Activated CD4-positive, alpha-beta T cell treated with anti-CD3 and anti-CD28 coated beads, Interleukin-2, amount 10 ng/mL, durations not matched to agents 24 days and 14 days (primary cell): ENCODE data around the gene TBL1XR1. TPM values are rescaled to one million over a fixed set of nuclear protein-coding genes. Genes with fewer than 3 reads are reported as not detected.

Source experiments
- DNase-seq: peaks from one replicate; pipeline ENCODE4 v3.0.0; 2022
- H3K27ac Mint-ChIP-seq: one replicate; pipeline ENCODE4 v1.8.0; 2022; ENCODE audit warnings: mild to moderate bottlenecking, mixed read lengths
- H3K27me3 Mint-ChIP-seq: one replicate; pipeline ENCODE4 v1.8.0; 2022; ENCODE audit warnings: mixed read lengths
- H3K36me3 Mint-ChIP-seq: one replicate; pipeline ENCODE4 v1.8.0; 2022; ENCODE audit warnings: low read depth, mild to moderate bottlenecking, mixed read lengths
- H3K4me1 Mint-ChIP-seq: one replicate; pipeline ENCODE4 v1.8.0; 2021; ENCODE audit warnings: mixed read lengths
- H3K4me3 Mint-ChIP-seq: one replicate; pipeline ENCODE4 v1.8.0; 2022; ENCODE audit warnings: mild to moderate bottlenecking, moderate library complexity, mixed read lengths
- H3K9me3 Mint-ChIP-seq: one replicate; pipeline ENCODE4 v1.8.0; 2021; ENCODE audit warnings: mixed read lengths
- intact Hi-C: fragments of 100-400 bp; cut with micrococcal nuclease; formaldehyde crosslinking; loops from one replicate; pipeline ENCODE4 v1.15.1; 2023
- total RNA-seq: library from RNA; stranded (reverse); gene quantifications from 2 replicates; pipeline ENCODE4 v1.2.3, GENCODE V29; 2022

The TBL1XR1 gene
- total RNA-seq, 1 donor from 2014 or later: 178 TPM

DNA sequence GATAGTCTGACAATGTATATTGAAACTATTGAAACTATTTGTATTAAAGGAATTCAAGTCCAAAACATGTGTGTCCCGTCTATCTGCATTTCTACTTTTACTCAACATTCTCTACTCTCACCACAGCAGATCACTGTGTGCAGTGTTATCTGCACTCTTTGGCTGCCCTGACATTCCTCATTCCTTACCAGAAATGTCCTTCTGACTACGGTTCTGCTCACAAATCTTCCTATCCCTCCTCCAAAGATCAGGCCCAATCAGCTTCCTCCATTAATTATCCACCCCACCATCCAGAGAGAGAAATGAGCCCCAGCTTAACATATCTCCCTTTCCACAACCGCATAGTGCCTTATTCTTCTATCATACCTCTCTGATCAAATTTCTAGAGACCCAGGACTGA is 94.7 kb downstream of the TBL1XR1 start:
- H3K27me3 Mint-ChIP-seq: no peaks in the 10 kb centered on the region
- H3K27ac Mint-ChIP-seq: peak overlapping the region; percentile 10
- peaks cover 18% of the 10 kb centered on the region for H3K36me3 Mint-ChIP-seq
- H3K4me1 Mint-ChIP-seq: peaks cover 16% of the 10 kb centered on the region
- H3K9me3 Mint-ChIP-seq: peaks cover 4% of the 10 kb centered on the region
- H3K4me3 Mint-ChIP-seq: no peak overlapping the region
- intact Hi-C loops: no loop called here
- DNase-seq: no peak

DNA sequence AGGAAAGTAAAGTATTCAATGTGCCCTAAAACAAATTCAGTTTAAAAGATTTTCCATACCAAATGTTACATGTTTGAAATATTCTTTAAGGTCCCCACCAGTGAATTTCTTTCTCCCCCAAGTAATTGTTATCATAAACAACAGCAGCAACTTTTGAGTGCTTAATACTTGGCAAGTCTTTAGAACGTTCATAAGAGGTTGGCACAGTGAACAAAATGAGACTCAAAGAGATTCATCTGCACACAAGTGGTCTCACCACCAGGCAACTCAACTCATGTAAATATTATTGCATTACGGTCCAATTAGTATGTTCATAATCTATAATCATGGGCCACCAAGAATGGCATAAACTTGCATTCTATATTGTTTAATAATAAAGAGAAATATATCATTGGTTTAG is 98.7 kb downstream of the TBL1XR1 start:
- no peak for DNase-seq
- intact Hi-C loops: no loop called here
- no peaks in the 10 kb centered on the region for H3K27me3 Mint-ChIP-seq
- H3K36me3 Mint-ChIP-seq: peaks cover 42% of the 10 kb centered on the region
- no peak overlapping the region for H3K27ac Mint-ChIP-seq
- peaks cover 24% of the 10 kb centered on the region for H3K9me3 Mint-ChIP-seq
- H3K4me1 Mint-ChIP-seq: peaks cover 21% of the 10 kb centered on the region
- no peak overlapping the region for H3K4me3 Mint-ChIP-seq

DNA sequence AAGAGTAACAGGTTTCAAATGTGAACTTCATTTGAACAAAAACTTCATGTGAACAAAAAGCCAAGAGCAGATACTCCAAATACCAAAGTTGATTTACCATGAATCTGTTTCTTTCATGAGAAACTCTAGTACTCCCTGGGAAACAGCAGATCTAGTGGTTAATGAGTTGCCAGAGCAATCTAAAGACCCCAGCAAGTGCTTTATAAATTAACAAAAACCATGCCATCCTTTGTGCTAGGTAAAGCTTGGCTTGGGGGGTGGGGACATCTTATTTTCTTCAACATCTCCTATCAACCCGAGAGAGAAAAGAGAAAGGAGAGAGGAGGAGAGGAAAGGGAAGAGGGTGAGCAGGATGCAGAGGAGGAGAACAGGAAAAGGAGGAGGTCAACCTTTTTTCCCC is 100.7 kb downstream of the TBL1XR1 start:
- intact Hi-C loops: no loop called here
- Mint-ChIP-seq H3K4me1 (peaks cover 26% of the 10 kb centered on the region), H3K4me3 (no peak overlapping the region), H3K36me3 (peaks cover 55% of the 10 kb centered on the region), H3K27ac (peak overlapping the region; percentile 45), H3K9me3 (peaks cover 25% of the 10 kb centered on the region), H3K27me3 (no peaks in the 10 kb centered on the region)
- no peak for DNase-seq

DNA sequence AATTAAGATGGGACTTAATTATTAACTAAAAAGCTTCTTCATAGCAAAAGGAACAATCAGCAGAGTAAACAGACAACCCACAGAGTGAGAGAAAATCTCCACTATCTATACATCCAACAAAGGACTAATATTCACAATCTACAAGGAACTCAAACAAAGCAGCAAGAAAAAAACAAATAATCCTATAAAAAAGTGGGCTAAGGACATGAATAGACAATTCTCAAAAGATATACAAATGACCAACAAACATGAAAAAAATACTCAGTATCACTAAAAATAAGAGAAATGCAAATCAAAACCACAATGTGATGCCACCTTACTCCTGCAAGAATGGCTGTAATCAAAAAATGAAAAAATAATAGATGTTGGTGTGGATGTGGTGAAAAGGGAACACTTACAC is 103.3 kb downstream of the TBL1XR1 start:
- no peak overlapping the region for H3K4me3 Mint-ChIP-seq
- intact Hi-C loops: no loop called here
- peaks cover 28% of the 10 kb centered on the region for H3K9me3 Mint-ChIP-seq
- no peak overlapping the region for H3K27ac Mint-ChIP-seq
- H3K4me1 Mint-ChIP-seq: peaks cover 27% of the 10 kb centered on the region
- no peaks in the 10 kb centered on the region for H3K27me3 Mint-ChIP-seq
- no peak for DNase-seq
- peaks cover 72% of the 10 kb centered on the region for H3K36me3 Mint-ChIP-seq

DNA sequence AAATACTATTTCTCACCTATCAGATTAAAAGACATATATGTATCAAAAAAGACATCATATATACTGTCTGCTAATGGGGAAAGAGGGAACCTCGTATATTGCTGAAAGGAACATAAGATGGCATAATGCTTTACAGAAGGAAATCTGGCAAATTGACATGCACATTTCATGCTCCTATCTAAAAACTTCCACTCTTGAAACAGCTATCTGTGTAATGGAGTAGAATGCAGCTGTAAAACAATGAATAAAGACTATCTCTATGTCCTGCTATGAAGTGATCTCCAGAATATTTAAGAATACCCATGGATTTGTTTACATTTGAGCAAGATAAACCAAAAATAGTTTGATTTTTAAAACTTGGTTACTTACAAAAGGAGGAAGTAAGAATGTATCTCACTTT is 107.4 kb downstream of the TBL1XR1 start:
- Mint-ChIP-seq H3K4me3 (no peak overlapping the region), H3K4me1 (peaks cover 29% of the 10 kb centered on the region), H3K36me3 (peaks cover 65% of the 10 kb centered on the region), H3K27me3 (no peaks in the 10 kb centered on the region), H3K27ac (no peak overlapping the region), H3K9me3 (peaks cover 18% of the 10 kb centered on the region)
- intact Hi-C loops: no loop called here
- DNase-seq: no peak

DNA sequence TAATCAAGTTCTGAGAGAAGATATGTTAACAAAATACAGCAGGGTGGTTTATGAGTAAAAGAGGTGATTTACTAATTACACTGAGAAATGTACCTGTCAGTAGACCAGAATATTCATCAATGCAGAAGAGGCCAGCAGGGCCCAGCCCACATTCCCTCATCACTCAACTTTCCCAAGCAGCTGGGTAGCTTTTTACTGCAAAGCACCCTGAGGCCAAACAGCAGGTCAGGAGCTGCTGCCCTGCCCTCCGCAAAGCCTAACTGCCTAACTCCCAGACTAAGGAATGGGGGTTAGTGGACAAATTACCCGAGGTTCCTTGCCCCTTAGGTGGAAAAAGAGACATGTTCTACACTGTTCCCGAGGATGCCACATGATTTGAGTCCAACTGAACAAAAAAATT is 108.2 kb downstream of the TBL1XR1 start:
- Mint-ChIP-seq H3K4me1 (peaks cover 28% of the 10 kb centered on the region), H3K36me3 (peaks cover 63% of the 10 kb centered on the region), H3K9me3 (peaks cover 14% of the 10 kb centered on the region), H3K4me3 (no peak overlapping the region), H3K27ac (no peak overlapping the region), H3K27me3 (no peaks in the 10 kb centered on the region)
- no peak for DNase-seq
- intact Hi-C loops: no loop called here

DNA sequence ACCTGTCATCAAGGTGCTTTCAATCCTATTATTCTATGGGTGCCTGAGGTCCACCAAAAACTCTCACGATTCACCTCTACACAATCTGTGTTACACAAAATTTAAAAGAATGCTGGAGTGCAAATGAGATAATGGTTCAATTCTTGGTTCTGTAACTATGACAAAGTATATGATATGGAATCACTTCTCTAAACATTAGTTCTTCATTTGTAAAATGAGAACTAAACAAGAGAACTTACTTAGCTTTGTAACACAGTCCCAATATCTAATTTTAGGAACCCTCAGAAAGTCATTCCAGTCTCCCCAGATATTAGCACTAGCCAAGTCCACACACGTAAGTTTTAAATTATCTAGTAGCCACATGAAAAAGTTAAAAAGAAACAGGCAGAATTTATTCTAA is 111.5 kb downstream of the TBL1XR1 start:
- H3K36me3 Mint-ChIP-seq: peaks cover 43% of the 10 kb centered on the region
- H3K4me1 Mint-ChIP-seq: peaks cover 18% of the 10 kb centered on the region
- DNase-seq: no peak
- no peak overlapping the region for H3K4me3 Mint-ChIP-seq
- H3K27me3 Mint-ChIP-seq: no peaks in the 10 kb centered on the region
- no peaks in the 10 kb centered on the region for H3K9me3 Mint-ChIP-seq
- intact Hi-C loops: no loop called here
- H3K27ac Mint-ChIP-seq: no peak overlapping the region

DNA sequence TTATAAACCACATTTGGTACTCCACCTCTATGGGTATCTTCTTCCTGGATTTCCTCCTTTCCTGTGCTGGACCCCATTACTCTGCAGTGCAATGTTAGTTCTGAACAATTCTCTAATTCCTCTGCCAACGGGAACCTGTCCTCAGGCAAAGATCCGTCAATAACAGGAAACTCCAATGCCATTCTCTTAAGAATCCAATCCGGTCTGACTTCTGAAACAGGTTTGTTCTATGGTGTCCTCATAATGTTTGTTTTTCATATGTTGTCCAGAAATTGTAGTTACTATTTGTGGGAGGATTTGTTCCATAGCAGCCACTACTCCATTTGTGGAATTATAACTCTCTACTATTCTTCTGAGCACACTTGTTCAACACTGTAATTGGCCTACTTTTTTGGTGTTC is 112.7 kb downstream of the TBL1XR1 start:
- intact Hi-C loops: no loop called here

DNA sequence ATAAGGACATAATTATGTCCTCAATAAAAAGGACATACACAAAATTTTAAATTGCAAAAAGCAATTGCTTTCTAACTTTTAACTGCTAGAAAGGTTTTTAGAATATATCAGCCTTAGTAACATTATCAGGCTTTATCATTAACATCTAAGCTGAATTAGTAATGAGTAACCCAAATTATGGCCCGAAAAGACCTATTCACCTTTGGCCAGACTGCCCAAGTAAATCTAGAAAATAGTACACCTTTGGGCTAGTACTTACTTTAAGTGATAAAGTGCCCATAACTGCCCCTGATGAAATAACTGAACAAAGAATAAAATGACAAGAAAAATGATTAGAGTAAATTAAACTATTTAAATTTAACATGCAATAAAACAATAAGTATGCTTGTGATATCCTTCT is 117.2 kb downstream of the TBL1XR1 start:
- Mint-ChIP-seq H3K27ac (no peak overlapping the region), H3K4me1 (peaks cover 13% of the 10 kb centered on the region), H3K4me3 (no peak overlapping the region), H3K36me3 (peaks cover 45% of the 10 kb centered on the region), H3K27me3 (no peaks in the 10 kb centered on the region), H3K9me3 (no peaks in the 10 kb centered on the region)
- intact Hi-C loops: no loop called here
- no peak for DNase-seq

More for the DNA sequence above, 112.7 kb downstream of the TBL1XR1 start:
- Mint-ChIP-seq H3K4me1 (peaks cover 18% of the 10 kb centered on the region), H3K27ac (no peak overlapping the region), H3K36me3 (peaks cover 37% of the 10 kb centered on the region), H3K4me3 (no peak overlapping the region), H3K27me3 (no peaks in the 10 kb centered on the region), H3K9me3 (no peaks in the 10 kb centered on the region)
- no peak for DNase-seq

DNA sequence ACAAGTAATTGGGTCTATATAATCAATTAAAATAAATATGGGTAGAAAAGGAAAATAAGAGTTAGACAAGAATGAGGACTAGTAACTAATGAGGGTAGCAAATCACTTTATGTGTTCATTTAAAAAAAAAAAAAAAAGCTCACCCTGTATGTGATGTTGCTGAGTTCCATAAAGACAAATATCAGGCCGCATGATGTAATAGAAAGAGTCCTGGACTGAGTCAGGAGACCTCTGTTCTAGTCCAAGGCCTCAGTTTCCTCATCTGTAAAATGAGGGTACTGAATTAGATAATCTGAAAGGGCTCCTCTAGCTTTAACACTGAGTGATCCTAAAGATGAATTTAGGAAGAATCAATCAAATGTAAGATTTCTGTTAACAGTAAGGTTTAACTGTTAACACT is 117.6 kb downstream of the TBL1XR1 start:
- Mint-ChIP-seq H3K9me3 (no peaks in the 10 kb centered on the region), H3K4me3 (no peak overlapping the region), H3K27ac (no peak overlapping the region), H3K27me3 (no peaks in the 10 kb centered on the region), H3K36me3 (peaks cover 44% of the 10 kb centered on the region), H3K4me1 (peaks cover 16% of the 10 kb centered on the region)
- intact Hi-C loops: no loop called here
- DNase-seq: no peak

DNA sequence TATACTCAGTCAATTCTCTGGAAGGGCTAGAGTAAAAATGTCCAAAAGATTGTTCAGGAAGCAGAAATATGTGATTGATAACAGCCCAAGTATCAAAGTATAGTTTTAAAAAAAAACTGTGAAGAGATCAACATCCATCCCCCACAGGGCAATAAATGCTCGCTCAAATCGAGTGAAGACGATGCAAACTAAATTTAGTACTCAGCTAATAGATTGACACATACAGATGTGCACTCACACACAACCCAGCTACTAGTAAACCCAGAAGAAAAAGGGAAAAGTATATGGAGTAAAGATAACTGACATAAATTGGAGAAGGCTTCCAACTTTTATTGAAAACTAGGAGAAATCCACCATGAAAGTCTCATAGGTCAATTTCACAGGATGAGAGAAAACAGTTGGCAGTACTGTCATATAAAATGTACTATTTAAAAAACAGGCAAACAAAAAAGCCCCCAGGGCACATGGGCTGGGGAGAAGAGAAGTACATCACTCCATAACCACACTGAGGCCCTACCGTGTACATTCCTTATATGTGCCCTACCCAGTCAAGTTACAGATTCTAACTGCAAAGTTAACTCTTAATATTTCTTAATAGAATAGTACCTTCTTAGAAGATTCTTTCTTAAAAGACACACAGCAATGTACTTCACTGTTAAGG is 125.7 kb downstream of the TBL1XR1 start:
- intact Hi-C loops: no loop called here
- H3K9me3 Mint-ChIP-seq: no peaks in the 10 kb centered on the region
- H3K27me3 Mint-ChIP-seq: no peaks in the 10 kb centered on the region
- DNase-seq: no peak
- H3K4me1 Mint-ChIP-seq: peaks cover 24% of the 10 kb centered on the region
- H3K36me3 Mint-ChIP-seq: peaks cover 41% of the 10 kb centered on the region
- no peak overlapping the region for H3K27ac Mint-ChIP-seq
- no peak overlapping the region for H3K4me3 Mint-ChIP-seq

DNA sequence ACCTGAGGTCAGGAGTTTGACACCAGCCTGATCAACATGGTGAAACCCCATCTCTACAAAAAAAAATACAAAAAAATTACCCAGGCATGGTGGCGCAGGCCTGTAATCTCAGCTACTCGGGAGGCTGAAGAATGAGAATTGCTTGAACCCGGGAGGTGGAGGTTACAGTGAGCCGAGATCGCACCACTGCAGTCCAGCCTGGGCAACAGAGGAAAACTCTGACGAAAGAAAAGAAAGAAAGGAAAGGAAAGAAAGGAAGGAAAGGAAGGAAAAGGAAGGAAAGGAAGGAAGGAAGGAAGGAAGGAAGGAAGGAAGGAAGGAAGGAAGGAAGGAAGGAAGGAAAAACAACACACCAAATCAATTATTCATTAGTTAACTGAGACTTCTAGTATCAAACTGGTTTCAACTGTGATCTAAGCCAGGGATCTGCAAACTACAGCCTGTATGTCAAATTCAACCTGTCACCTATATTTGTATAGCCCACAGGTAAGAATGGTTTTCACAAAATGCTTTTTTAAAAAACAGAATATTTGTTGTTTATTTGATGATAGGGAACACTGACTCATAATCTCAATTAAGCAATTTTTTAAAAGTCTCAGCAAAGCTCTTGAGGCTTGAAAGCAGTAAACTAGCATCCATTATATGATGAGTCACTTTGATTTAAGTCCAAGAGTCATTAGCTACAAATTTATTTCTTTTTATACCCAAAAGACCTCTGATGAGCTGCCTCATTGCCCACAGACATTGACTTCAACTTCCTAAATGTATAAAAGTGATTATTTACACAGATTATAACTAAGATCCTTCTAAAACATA is 127.6 kb downstream of the TBL1XR1 start:
- no peaks in the 10 kb centered on the region for H3K9me3 Mint-ChIP-seq
- no peak for DNase-seq
- intact Hi-C loops: loop anchor here (5.0 kb wide), 1 partner anchor 38 kb away; no protein-coding TSS in a partner anchor
- H3K36me3 Mint-ChIP-seq: peaks cover 27% of the 10 kb centered on the region
- peaks cover 20% of the 10 kb centered on the region for H3K4me1 Mint-ChIP-seq
- no peak overlapping the region for H3K27ac Mint-ChIP-seq
- no peak overlapping the region for H3K4me3 Mint-ChIP-seq
- H3K27me3 Mint-ChIP-seq: no peaks in the 10 kb centered on the region

DNA sequence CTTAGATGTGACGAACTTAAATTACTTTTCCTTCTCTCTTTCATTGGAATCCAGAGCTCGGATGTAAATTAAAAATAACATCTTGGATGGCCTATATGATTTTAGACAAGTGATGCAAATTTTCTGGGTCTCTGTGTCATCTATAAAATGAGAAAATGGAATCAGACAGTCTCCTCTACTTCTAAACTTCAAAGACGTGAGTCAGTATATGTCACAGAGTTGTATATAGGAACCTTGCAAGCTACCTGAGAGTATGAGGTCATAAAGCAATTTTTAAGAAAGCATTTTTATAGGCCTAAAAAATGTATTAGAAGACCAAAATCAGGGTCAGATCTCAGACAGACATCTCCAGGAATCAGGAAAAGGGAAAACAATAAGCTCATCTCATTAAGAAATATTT is 128.3 kb downstream of the TBL1XR1 start:
- peaks cover 20% of the 10 kb centered on the region for H3K4me1 Mint-ChIP-seq
- no peaks in the 10 kb centered on the region for H3K27me3 Mint-ChIP-seq
- intact Hi-C loops: loop anchor here (5.0 kb wide), 1 partner anchor 38 kb away; no protein-coding TSS in a partner anchor

DNA sequence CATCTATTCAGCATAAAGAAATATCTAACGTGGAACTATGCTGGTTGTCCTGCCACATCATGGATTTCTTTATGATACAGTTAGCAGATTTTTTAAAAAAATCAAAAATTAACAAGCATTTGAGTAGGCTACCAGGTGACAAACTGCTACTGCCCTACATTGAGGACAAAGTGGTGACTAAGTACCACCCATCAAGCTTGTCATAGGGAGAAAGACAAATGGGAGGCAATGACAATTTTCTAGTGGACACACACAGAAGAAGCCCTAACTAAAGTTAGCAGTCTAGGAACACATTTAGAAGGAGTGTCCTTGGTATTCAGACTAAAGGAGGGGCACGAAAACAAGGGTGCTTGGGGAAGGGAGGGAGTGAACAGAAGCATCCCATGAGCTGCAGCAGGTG is 131.2 kb downstream of the TBL1XR1 start:
- Mint-ChIP-seq H3K27me3 (no peaks in the 10 kb centered on the region), H3K9me3 (no peaks in the 10 kb centered on the region), H3K27ac (no peak overlapping the region), H3K4me3 (no peak overlapping the region), H3K36me3 (peaks cover 28% of the 10 kb centered on the region), H3K4me1 (peaks cover 27% of the 10 kb centered on the region)
- DNase-seq: no peak
- intact Hi-C loops: loop anchor here (5.0 kb wide), 1 partner anchor 41 kb away; no protein-coding TSS in a partner anchor

More for the DNA sequence above, 128.3 kb downstream of the TBL1XR1 start:
- Mint-ChIP-seq H3K27ac (no peak overlapping the region), H3K9me3 (no peaks in the 10 kb centered on the region), H3K4me3 (no peak overlapping the region), H3K36me3 (peaks cover 28% of the 10 kb centered on the region)
- DNase-seq: no peak
